HUES48 (cell line): ENCODE measurements around the gene HIVEP1.

Source experiments
- H3K27ac ChIP-seq: one replicate; pipeline ENCODE4 v1.7.0; 2013; ENCODE audit warnings: low read depth, low read length, inconsistent platforms
- H3K27me3 ChIP-seq: 2 replicates; pipeline ENCODE4 v1.6.1; 2013; ENCODE audit warnings: mild to moderate bottlenecking, low read length; ENCODE audit not compliant: control insufficient read depth, insufficient read depth
- H3K36me3 ChIP-seq: 2 replicates; pipeline ENCODE4 v1.6.1; 2013; ENCODE audit warnings: low read length; ENCODE audit not compliant: control insufficient read depth, insufficient read depth
- H3K4me1 ChIP-seq: 2 replicates; pipeline ENCODE4 v1.6.1; 2013; ENCODE audit warnings: mild to moderate bottlenecking, low read length; ENCODE audit not compliant: control insufficient read depth, insufficient read depth
- H3K4me3 ChIP-seq: 2 replicates; pipeline ENCODE4 v1.5.1; 2013; ENCODE audit warnings: mild to moderate bottlenecking, low read depth, low read length
- H3K9ac ChIP-seq: 2 replicates; pipeline ENCODE4 v1.6.1; 2013; ENCODE audit warnings: mild to moderate bottlenecking, low read depth, low read length, moderate library complexity
- H3K9me3 ChIP-seq: 2 replicates; pipeline ENCODE4 v1.6.1; 2013; ENCODE audit warnings: low read length; ENCODE audit not compliant: control insufficient read depth, insufficient read depth

Gene HIVEP1

DNA sequence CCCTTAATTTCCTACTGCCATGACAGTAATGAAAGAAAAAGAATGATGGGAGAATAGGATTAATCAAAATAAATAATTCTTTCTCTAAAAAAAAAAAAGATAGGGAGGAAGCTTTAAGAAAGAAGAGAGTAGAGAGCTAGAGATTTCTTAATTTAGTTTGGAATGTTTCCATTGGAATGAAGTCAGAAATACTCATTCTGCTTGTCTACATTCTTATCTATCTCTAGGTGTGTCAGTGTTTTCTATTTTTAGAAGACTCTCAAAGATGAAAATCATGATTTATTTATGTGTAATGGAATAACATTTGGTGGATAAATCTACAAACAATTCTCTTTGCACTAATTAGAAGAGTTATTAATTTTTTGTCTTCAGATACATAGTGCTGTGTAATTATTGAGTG lies 38.0 kb upstream of the HIVEP1 start:
- no peaks in the 10 kb centered on the region for H3K27me3 ChIP-seq
- H3K9me3 ChIP-seq, result no peaks in the 10 kb centered on the region
- H3K4me3 ChIP-seq, result no peak overlapping the region
- no peaks in the 10 kb centered on the region for H3K36me3 ChIP-seq
- H3K9ac ChIP-seq, result no peak overlapping the region
- H3K27ac ChIP-seq, result no peak overlapping the region
- H3K4me1 ChIP-seq, result peaks cover 19% of the 10 kb centered on the region

- Histone ChIP-seq H3K36me3 (no peaks in the 10 kb centered on the region), H3K27ac (no peak overlapping the region), H3K9ac (no peak overlapping the region), H3K4me1 (peaks cover 19% of the 10 kb centered on the region), H3K9me3 (no peaks in the 10 kb centered on the region), H3K27me3 (no peaks in the 10 kb centered on the region), H3K4me3 (no peak overlapping the region)
Measured at GRCh38 chr6:11975353-11975977, 36.6 kb upstream of the HIVEP1 start.

- H3K9me3 ChIP-seq, result no peaks in the 10 kb centered on the region
- H3K9ac ChIP-seq, result no peak overlapping the region
- H3K4me3 ChIP-seq, result no peak overlapping the region
- no peak overlapping the region for H3K27ac ChIP-seq
- H3K36me3 ChIP-seq, result no peaks in the 10 kb centered on the region
- no peaks in the 10 kb centered on the region for H3K27me3 ChIP-seq
- H3K4me1 ChIP-seq, result peaks cover 19% of the 10 kb centered on the region
Measured at GRCh38 chr6:11976489-11976888, 35.6 kb upstream of the HIVEP1 start.

DNA sequence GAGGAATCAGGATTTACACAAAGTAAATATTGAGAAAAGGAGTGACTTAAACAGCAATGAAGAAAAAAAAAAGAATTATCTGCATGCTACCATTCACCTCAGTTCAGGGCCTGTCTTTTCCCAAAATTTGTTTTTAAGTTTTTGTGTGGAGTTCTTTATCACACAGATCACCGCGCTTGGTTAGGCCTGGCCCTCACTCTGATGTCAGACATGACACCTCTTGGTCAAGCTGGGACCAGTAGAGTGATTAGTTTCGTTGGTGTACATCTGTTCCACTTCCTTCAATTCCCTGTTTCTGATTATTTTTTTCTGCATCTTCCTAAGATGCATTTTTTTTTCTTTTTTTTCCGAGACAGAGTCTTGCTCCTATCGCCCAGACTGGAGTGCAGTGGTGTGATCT lies 34.9 kb upstream of the HIVEP1 start:
- Histone ChIP-seq H3K4me1 (peaks cover 15% of the 10 kb centered on the region), H3K27me3 (no peaks in the 10 kb centered on the region), H3K9me3 (no peaks in the 10 kb centered on the region), H3K36me3 (no peaks in the 10 kb centered on the region), H3K4me3 (no peak overlapping the region), H3K27ac (no peak overlapping the region), H3K9ac (no peak overlapping the region)

- Histone ChIP-seq H3K4me1 (peaks cover 9% of the 10 kb centered on the region), H3K9ac (no peak overlapping the region), H3K27ac (no peak overlapping the region), H3K36me3 (no peaks in the 10 kb centered on the region), H3K4me3 (no peak overlapping the region), H3K9me3 (no peaks in the 10 kb centered on the region), H3K27me3 (no peaks in the 10 kb centered on the region)
Measured at GRCh38 chr6:11977738-11978137, 34.4 kb upstream of the HIVEP1 start.

DNA sequence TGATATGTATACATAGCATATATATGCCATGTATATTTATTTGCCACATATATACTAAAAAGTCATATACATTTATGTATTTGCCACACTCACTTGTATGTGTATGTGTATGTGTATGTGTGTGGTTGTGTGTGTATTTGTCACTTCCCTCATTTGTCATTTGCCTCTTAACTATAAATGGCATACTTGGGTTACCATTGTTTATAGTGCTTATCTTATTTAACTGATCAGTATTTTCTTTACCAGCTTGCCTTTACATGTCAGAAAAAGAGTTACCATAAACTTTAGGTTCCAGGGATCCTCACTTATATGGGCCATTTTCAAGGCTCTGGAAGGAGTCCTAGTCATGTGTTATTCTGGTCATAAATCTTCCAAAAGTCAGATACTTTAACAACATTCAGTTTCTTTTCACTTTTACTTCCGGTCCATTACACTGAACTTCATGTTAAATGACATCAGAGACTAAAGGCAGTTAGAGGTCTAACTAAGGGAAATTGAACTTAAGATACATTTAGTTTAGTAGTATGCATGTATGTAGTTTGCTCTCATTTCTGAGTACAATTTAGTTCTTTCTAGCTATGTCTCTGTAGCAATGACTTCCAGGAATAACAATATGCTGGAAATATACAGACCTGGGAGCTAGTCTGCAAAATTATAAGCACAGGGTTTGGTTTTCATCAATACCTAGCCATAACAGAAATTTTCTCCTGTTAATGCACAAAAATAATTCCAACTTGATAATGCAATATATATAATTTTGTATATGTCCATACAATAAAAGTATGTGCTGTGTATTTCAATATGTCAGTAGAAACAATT lies 33.7 kb upstream of the HIVEP1 start:
- Histone ChIP-seq H3K4me1 (peaks cover 3% of the 10 kb centered on the region), H3K9me3 (no peaks in the 10 kb centered on the region), H3K27me3 (no peaks in the 10 kb centered on the region), H3K9ac (no peak overlapping the region), H3K27ac (no peak overlapping the region), H3K4me3 (no peak overlapping the region), H3K36me3 (no peaks in the 10 kb centered on the region)

- Histone ChIP-seq H3K36me3 (no peaks in the 10 kb centered on the region), H3K4me1 (no peaks in the 10 kb centered on the region; the same call in 1 of the 2 replicates), H3K9ac (no peak overlapping the region), H3K4me3 (no peak overlapping the region), H3K27me3 (no peaks in the 10 kb centered on the region), H3K27ac (no peak overlapping the region), H3K9me3 (no peaks in the 10 kb centered on the region)
Measured at GRCh38 chr6:11979866-11980265, 32.2 kb upstream of the HIVEP1 start.

DNA sequence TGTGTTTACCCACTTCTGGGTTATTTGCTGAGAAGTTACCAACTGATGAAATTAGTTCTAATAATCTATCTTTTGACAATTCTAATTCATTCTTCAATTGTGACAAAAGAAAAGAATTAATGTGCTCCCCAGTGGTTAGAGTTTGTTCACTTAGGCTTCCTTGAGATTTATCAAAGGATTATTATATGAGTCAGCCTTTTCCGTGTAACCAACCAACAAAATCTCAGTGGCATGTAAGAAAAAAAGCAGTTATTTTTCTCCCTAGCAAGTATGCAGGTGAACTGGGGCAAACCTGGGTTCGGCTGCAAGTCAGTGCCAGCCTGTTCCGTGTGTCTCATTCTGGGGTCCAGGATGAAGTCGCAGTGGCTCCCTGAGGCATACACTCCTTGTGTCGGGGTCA lies 28.8 kb upstream of the HIVEP1 start:
- H3K27ac ChIP-seq, result no peak overlapping the region
- H3K27me3 ChIP-seq, result no peaks in the 10 kb centered on the region
- H3K9ac ChIP-seq, result no peak overlapping the region
- no peaks in the 10 kb centered on the region; the same call in 1 of the 2 replicates for H3K4me1 ChIP-seq
- H3K4me3 ChIP-seq, result no peak overlapping the region
- no peaks in the 10 kb centered on the region for H3K9me3 ChIP-seq
- H3K36me3 ChIP-seq, result no peaks in the 10 kb centered on the region

DNA sequence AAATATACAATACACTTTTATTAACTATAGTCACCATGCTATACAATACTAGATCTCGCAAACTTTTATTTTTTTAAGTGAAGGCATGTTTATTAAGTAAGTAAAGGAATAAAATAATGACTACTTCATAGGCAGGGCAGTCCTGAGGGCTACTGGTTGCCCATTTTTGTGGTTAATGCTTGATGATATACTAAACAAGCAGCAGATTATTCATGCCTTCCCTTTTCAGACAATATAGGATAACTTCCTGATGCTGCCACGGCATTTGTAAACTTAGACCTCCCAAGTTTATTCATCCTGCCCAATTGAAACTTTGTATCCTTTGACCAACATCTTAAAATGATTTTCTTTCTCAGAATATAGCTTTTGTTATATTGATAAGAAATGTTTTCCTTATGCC lies 24.7 kb upstream of the HIVEP1 start:
- Histone ChIP-seq H3K4me1 (peaks cover 4% of the 10 kb centered on the region; the same call in 1 of the 2 replicates), H3K36me3 (no peaks in the 10 kb centered on the region)

GRCh38 chr6:11989386-11989785 lies 22.7 kb upstream of the HIVEP1 start:
- H3K9ac ChIP-seq, result no peak overlapping the region
- H3K4me3 ChIP-seq, result no peak overlapping the region
- H3K4me1 ChIP-seq, result peaks cover 8% of the 10 kb centered on the region; the same call in 1 of the 2 replicates
- no peak overlapping the region for H3K27ac ChIP-seq
- no peaks in the 10 kb centered on the region for H3K9me3 ChIP-seq
- H3K27me3 ChIP-seq, result no peaks in the 10 kb centered on the region
- H3K36me3 ChIP-seq, result no peaks in the 10 kb centered on the region

More for the DNA sequence above, 24.7 kb upstream of the HIVEP1 start:
- H3K27me3 ChIP-seq, result no peaks in the 10 kb centered on the region
- H3K9ac ChIP-seq, result no peak overlapping the region
- no peak overlapping the region for H3K27ac ChIP-seq
- no peaks in the 10 kb centered on the region for H3K9me3 ChIP-seq
- H3K4me3 ChIP-seq, result no peak overlapping the region

DNA sequence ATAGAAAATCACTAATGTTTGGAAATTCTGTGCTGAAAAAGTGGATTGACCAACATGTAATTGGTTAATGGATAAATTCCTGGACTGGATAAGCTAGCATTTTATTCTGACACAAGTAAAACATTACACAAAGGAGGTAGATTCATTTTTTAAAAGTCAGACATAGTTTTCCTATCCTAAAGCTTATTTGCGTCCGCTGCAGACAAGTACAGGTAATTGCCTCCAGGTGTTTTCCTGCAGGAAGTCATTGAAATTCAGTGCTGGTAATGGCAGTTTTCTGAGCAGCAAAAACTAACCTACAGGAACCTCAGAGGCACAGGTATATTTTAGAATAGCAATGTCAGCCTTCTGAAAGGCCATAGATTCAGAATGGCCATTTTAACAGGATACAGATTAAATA lies 20.0 kb upstream of the HIVEP1 start:
- Histone ChIP-seq H3K27ac (no peak overlapping the region), H3K4me1 (peaks cover 8% of the 10 kb centered on the region; the same call in 1 of the 2 replicates), H3K36me3 (no peaks in the 10 kb centered on the region), H3K9ac (no peak overlapping the region), H3K9me3 (no peaks in the 10 kb centered on the region), H3K4me3 (no peak overlapping the region), H3K27me3 (no peaks in the 10 kb centered on the region)
